Mesodermal cell (in vitro differentiated cells): ENCODE data around the gene STK32A.

Source experiments
- H3K27ac ChIP-seq: 2 replicates; pipeline ENCODE4 v1.7.0; 2013; ENCODE audit warnings: mild to moderate bottlenecking, low read depth, low read length, moderate library complexity; ENCODE audit not compliant: severe bottlenecking
- H3K36me3 ChIP-seq: 2 replicates; pipeline ENCODE4 v1.7.1; 2013; ENCODE audit warnings: mild to moderate bottlenecking, low read length, moderate library complexity; ENCODE audit not compliant: control insufficient read depth, insufficient read depth
- H3K4me1 ChIP-seq: one replicate; pipeline ENCODE4 v1.7.1; 2013; ENCODE audit warnings: mild to moderate bottlenecking, low read length; ENCODE audit not compliant: insufficient read depth, control insufficient read depth, poor library complexity, severe bottlenecking
- H3K4me3 ChIP-seq: 2 replicates; pipeline ENCODE4 v1.7.0; 2013; ENCODE audit warnings: low read length, control low read depth, mild to moderate bottlenecking; ENCODE audit not compliant: insufficient read depth, poor library complexity, severe bottlenecking; ENCODE audit errors: extremely low read depth
- H3K9me3 ChIP-seq: 2 replicates; pipeline ENCODE4 v1.7.1; 2013; ENCODE audit warnings: mild to moderate bottlenecking, low read length, moderate library complexity; ENCODE audit not compliant: control insufficient read depth
- WGBS, 2 experiments: methylation state at CpG; one replicate each; pipeline ENCODE4 v1.1.5; 2013; ENCODE audit warnings: missing lambda C conversion rate in 2 of 2; ENCODE audit not compliant: insufficient coverage in 2 of 2; 5-methylcytosine and 5-hydroxymethylcytosine counted together

STK32A gene

GRCh38 chr5:147418613-147419012, 183.8 kb downstream of the STK32A start:
- Histone ChIP-seq H3K4me3 (no peak overlapping the region), H3K36me3 (peaks cover 48% of the 10 kb centered on the region), H3K27ac (no peak overlapping the region), H3K4me1 (peaks cover 16% of the 10 kb centered on the region), H3K9me3 (no peaks in the 10 kb centered on the region)
- no CpG with 5 or more reads among the region's 2 CpGs for WGBS, 2 experiments

- Histone ChIP-seq H3K4me3 (no peak overlapping the region), H3K4me1 (peaks cover 10% of the 10 kb centered on the region), H3K36me3 (peaks cover 22% of the 10 kb centered on the region), H3K27ac (no peak overlapping the region), H3K9me3 (no peaks in the 10 kb centered on the region)
- WGBS, 2 experiments: 80 to 94% methylated on average over 1 to 3 of the region's 3 CpGs
Measured at GRCh38 chr5:147426640-147427327, 192.0 kb downstream of the STK32A start.

- H3K9me3 ChIP-seq: no peaks in the 10 kb centered on the region
- no peak overlapping the region for H3K27ac ChIP-seq
- peaks cover 14% of the 10 kb centered on the region for H3K4me1 ChIP-seq
- 100% methylated on average over 1 of the region's 1 CpG; no CpG with 5 or more reads in 1 of the 2 experiments for WGBS, 2 experiments
- H3K4me3 ChIP-seq: no peak overlapping the region
- peaks cover 22% of the 10 kb centered on the region for H3K36me3 ChIP-seq
Measured at GRCh38 chr5:147427521-147428401, 192.9 kb downstream of the STK32A start.

GRCh38 chr5:147430628-147431027, 195.8 kb downstream of the STK32A start:
- Histone ChIP-seq H3K9me3 (no peaks in the 10 kb centered on the region), H3K4me3 (no peak overlapping the region), H3K4me1 (peaks cover 19% of the 10 kb centered on the region), H3K36me3 (no peaks in the 10 kb centered on the region), H3K27ac (no peak overlapping the region)
- no CpG with 5 or more reads among the region's 2 CpGs for WGBS, 2 experiments

GRCh38 chr5:147431586-147431985, 196.8 kb downstream of the STK32A start:
- Histone ChIP-seq H3K4me3 (no peak overlapping the region), H3K27ac (peak overlapping the region; percentile 91), H3K4me1 (peaks cover 19% of the 10 kb centered on the region), H3K36me3 (no peaks in the 10 kb centered on the region), H3K9me3 (no peaks in the 10 kb centered on the region)
- WGBS, 2 experiments: 88 to 96% methylated on average over 2 to 3 of the region's 3 CpGs

- 40 to 83% methylated on average over 1 of the region's 4 CpGs for WGBS, 2 experiments
- Histone ChIP-seq H3K27ac (peak overlapping the region; percentile 91), H3K4me1 (peaks cover 22% of the 10 kb centered on the region), H3K9me3 (no peaks in the 10 kb centered on the region), H3K36me3 (no peaks in the 10 kb centered on the region), H3K4me3 (no peak overlapping the region)
Measured at GRCh38 chr5:147432323-147432722, 197.5 kb downstream of the STK32A start.

- Histone ChIP-seq H3K4me1 (peaks cover 37% of the 10 kb centered on the region), H3K36me3 (no peaks in the 10 kb centered on the region), H3K4me3 (no peak overlapping the region), H3K27ac (no peak overlapping the region), H3K9me3 (no peaks in the 10 kb centered on the region)
- 92 to 94% methylated on average over 2 of the region's 3 CpGs for WGBS, 2 experiments
Measured at GRCh38 chr5:147434049-147434448, 199.2 kb downstream of the STK32A start.

GRCh38 chr5:147436596-147436995, 201.8 kb downstream of the STK32A start:
- no peak overlapping the region for H3K4me3 ChIP-seq
- H3K36me3 ChIP-seq: no peaks in the 10 kb centered on the region
- peaks cover 29% of the 10 kb centered on the region for H3K4me1 ChIP-seq
- WGBS, 2 experiments: 94 to 100% methylated on average over 2 of the region's 3 CpGs
- H3K27ac ChIP-seq: no peak overlapping the region
- no peaks in the 10 kb centered on the region for H3K9me3 ChIP-seq

- H3K9me3 ChIP-seq: no peaks in the 10 kb centered on the region
- no peak overlapping the region for H3K4me3 ChIP-seq
- WGBS, 2 experiments: 42 to 52% methylated on average over 4 to 5 of the region's 6 CpGs
- H3K4me1 ChIP-seq: peaks cover 23% of the 10 kb centered on the region
- no peak overlapping the region for H3K27ac ChIP-seq
- H3K36me3 ChIP-seq: no peaks in the 10 kb centered on the region
Measured at GRCh38 chr5:147437161-147437596, 202.4 kb downstream of the STK32A start.
